HG02642 (cell line): ENCODE measurements around the gene PCBP3.
"Not testable (repeated sequence)": the region's sequence is repeated elsewhere in the genome, so short reads cannot be mapped to it uniquely, and the experiment has no call there.

ENCODE experiments used
- ATAC-seq: cut with Tn5 transposase; IDR thresholded peaks from one replicate; pipeline ENCODE4 v1.9.1; 2021; ENCODE audit warnings: mild to moderate bottlenecking; ENCODE audit not compliant: unreplicated experiment, poor library complexity

Gene PCBP3

GRCh38 chr21:45634511-45635183, 8.9 kb upstream of the PCBP3 start:
- no peak for ATAC-seq

- ATAC-seq, result no peak
These were observed 8.0 kb upstream of the PCBP3 start for GRCh38 chr21:45635271-45636151.

GRCh38 chr21:45636459-45636858, 7.1 kb upstream of the PCBP3 start:
- no peak for ATAC-seq

GRCh38 chr21:45636951-45637646, 6.4 kb upstream of the PCBP3 start:
- ATAC-seq, result no peak

GRCh38 chr21:45637883-45638282, 5.6 kb upstream of the PCBP3 start:
- no peak for ATAC-seq

GRCh38 chr21:45638707-45639106, 4.8 kb upstream of the PCBP3 start:
- no peak for ATAC-seq

GRCh38 chr21:45639206-45640000, 4.1 kb upstream of the PCBP3 start:
- ATAC-seq, result no peak

- no peak for ATAC-seq
These were observed 3.3 kb upstream of the PCBP3 start for GRCh38 chr21:45640001-45640887.

GRCh38 chr21:45640888-45641479, 2.5 kb upstream of the PCBP3 start:
- no peak for ATAC-seq

- ATAC-seq, result no peak
These were observed 2.0 kb upstream of the PCBP3 start for GRCh38 chr21:45641480-45642035.

- no peak for ATAC-seq
These were observed 1.3 kb upstream of the PCBP3 start for GRCh38 chr21:45642122-45642813.

- ATAC-seq, result no peak
These were observed 749 bp downstream of the PCBP3 start for GRCh38 chr21:45644041-45644906.

GRCh38 chr21:45651921-45652320, 8.4 kb downstream of the PCBP3 start:
- ATAC-seq, result no peak

GRCh38 chr21:45655124-45655523, 11.6 kb downstream of the PCBP3 start:
- ATAC-seq, result no peak

GRCh38 chr21:45656114-45656513, 12.6 kb downstream of the PCBP3 start:
- not testable (repeated sequence) for ATAC-seq

GRCh38 chr21:45661913-45662622, 18.5 kb downstream of the PCBP3 start:
- not testable (repeated sequence) for ATAC-seq
